Loucy (cell line): ENCODE results near the gene LPP.
A peak's percentile ranks its signal among the peaks of the same experiment; 100 is the strongest.

Experiments used
- H2AFZ ChIP-seq: fragments of 200-600 bp; sonication (generic); 2 replicates; pipeline ENCODE4 v1.6.0; 2016; ENCODE audit warnings: antibody characterized with exemption, mild to moderate bottlenecking, low read length, moderate library complexity
- H3F3A ChIP-seq: fragments of 200-600 bp; 2 replicates; pipeline ENCODE4 v1.6.0; 2016; ENCODE audit warnings: antibody characterized with exemption, low read depth, mild to moderate bottlenecking
- H3K27me3 ChIP-seq: fragments of 200-600 bp; sonication (generic); 2 replicates; pipeline ENCODE4 v1.6.1; 2014; ENCODE audit warnings: low read length, mild to moderate bottlenecking; ENCODE audit not compliant: insufficient read depth, poor library complexity, severe bottlenecking
- H3K36me3 ChIP-seq: fragments of 200-600 bp; sonication (generic); 2 replicates; pipeline ENCODE4 v1.6.1; 2016; ENCODE audit warnings: low read length; ENCODE audit not compliant: insufficient read depth
- H3K4me1 ChIP-seq: fragments of 200-600 bp; sonication (generic); 2 replicates; pipeline ENCODE4 v1.5.1; 2014; ENCODE audit warnings: low read length, mild to moderate bottlenecking; ENCODE audit not compliant: insufficient read depth, poor library complexity, severe bottlenecking
- H3K4me2 ChIP-seq: fragments of 200-600 bp; sonication (generic); 2 replicates; pipeline ENCODE4 v1.6.0; 2014; ENCODE audit warnings: antibody characterized with exemption, low read length, low read depth, mild to moderate bottlenecking; ENCODE audit not compliant: poor library complexity, severe bottlenecking
- H3K4me3 ChIP-seq: fragments of 200-600 bp; sonication (generic); 2 replicates; pipeline ENCODE4 v1.5.1; 2014; ENCODE audit warnings: low read length, mild to moderate bottlenecking, mixed read lengths; ENCODE audit not compliant: poor library complexity, severe bottlenecking
- H3K79me2 ChIP-seq: fragments of 200-600 bp; sonication (generic); 2 replicates; pipeline ENCODE4 v1.6.1; 2014; ENCODE audit warnings: low read length; ENCODE audit not compliant: insufficient read depth
- H3K9ac ChIP-seq: fragments of 200-600 bp; sonication (generic); 2 replicates; pipeline ENCODE4 v1.6.0; 2014; ENCODE audit warnings: mild to moderate bottlenecking, low read depth, low read length, moderate library complexity; ENCODE audit not compliant: poor library complexity, severe bottlenecking
- H3K9me2 ChIP-seq: fragments of 200-600 bp; sonication (generic); replicated peaks from 2 replicates; pipeline ENCODE4 v1.6.1; 2016; ENCODE audit warnings: low read depth, low read length, mixed read lengths
- H3K9me3 ChIP-seq: fragments of 200-600 bp; sonication (generic); 2 replicates; pipeline ENCODE4 v1.6.1; 2014; ENCODE audit warnings: mild to moderate bottlenecking, antibody characterized with exemption, low read length, low read depth; ENCODE audit not compliant: insufficient read depth
- H4K20me1 ChIP-seq: fragments of 200-600 bp; sonication (generic); 2 replicates; pipeline ENCODE4 v1.6.0; 2014; ENCODE audit warnings: antibody characterized with exemption, low read length, mild to moderate bottlenecking; ENCODE audit not compliant: insufficient read depth, poor library complexity, severe bottlenecking
- EZH2phosphoT487 ChIP-seq: fragments of 200-600 bp; IDR thresholded peaks from 2 replicates; pipeline ENCODE4 v1.6.1; 2018; ENCODE audit warnings: antibody characterized with exemption, mild to moderate bottlenecking, moderate library complexity, borderline replicate concordance
- TF ChIP-seq, protein P1 (sequence below): fragments of 200-600 bp; sonication (generic); conservative IDR thresholded peaks from 2 replicates; pipeline ENCODE4 v1.5.1; 2014; ENCODE audit warnings: mild to moderate bottlenecking, antibody characterized with exemption, low read length

LPP gene

DNA sequence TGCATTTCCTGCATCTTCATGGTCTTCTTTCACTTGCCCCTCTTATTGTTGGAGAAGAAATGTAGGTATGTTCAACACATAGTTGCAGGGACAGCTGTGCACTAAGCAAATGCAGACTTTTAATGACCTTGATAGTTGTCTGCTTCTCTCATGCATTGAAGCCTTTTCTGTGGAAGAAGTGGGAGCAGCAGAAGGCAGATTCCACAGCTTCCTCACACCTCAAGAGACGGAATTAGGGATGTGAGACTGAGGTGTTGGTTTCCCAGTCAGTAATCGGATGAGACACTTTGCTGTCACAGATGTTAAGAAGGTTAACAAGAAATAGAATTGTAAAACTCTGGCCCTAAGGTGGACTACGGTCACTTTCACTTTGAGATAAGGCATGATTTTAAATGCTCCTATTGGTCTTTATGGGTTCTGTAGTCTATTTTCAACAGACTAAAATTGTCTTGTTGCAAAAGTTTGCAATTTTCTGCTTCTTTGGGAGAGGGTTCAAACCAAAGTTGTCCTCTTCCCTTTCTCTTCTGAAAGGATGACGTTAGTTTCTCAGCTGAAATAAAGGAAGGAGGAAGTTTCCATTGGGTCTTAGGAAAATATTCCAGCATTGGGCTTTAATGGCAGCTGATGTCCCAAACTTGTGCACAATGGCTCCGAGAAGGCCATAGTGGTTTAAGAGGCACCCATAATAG lies 117.4 kb downstream of the LPP start:
- H3K4me2 ChIP-seq, result peak overlapping the region; percentile 73
- H3K9ac ChIP-seq, result peak overlapping the region; percentile 34
- H2AFZ ChIP-seq, result no peak overlapping the region
- peak overlapping the region; percentile 40 for H3K4me3 ChIP-seq
- H3K4me1 ChIP-seq, result peaks cover 70% of the 10 kb centered on the region
- H4K20me1 ChIP-seq, result no peaks in the 10 kb centered on the region
- H3F3A ChIP-seq, result no peaks in the 10 kb centered on the region
- TF ChIP-seq EZH2phosphoT487, result no peak
- TF ChIP-seq, protein P1, sequence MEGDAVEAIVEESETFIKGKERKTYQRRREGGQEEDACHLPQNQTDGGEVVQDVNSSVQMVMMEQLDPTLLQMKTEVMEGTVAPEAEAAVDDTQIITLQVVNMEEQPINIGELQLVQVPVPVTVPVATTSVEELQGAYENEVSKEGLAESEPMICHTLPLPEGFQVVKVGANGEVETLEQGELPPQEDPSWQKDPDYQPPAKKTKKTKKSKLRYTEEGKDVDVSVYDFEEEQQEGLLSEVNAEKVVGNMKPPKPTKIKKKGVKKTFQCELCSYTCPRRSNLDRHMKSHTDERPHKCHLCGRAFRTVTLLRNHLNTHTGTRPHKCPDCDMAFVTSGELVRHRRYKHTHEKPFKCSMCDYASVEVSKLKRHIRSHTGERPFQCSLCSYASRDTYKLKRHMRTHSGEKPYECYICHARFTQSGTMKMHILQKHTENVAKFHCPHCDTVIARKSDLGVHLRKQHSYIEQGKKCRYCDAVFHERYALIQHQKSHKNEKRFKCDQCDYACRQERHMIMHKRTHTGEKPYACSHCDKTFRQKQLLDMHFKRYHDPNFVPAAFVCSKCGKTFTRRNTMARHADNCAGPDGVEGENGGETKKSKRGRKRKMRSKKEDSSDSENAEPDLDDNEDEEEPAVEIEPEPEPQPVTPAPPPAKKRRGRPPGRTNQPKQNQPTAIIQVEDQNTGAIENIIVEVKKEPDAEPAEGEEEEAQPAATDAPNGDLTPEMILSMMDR, result no peak
- no peaks in the 10 kb centered on the region for H3K36me3 ChIP-seq
- H3K79me2 ChIP-seq, result peaks cover 26% of the 10 kb centered on the region; the same call in 1 of the 2 replicates
- no peaks in the 10 kb centered on the region for H3K9me3 ChIP-seq
- no peaks in the 10 kb centered on the region for H3K9me2 ChIP-seq
- no peaks in the 10 kb centered on the region for H3K27me3 ChIP-seq

DNA sequence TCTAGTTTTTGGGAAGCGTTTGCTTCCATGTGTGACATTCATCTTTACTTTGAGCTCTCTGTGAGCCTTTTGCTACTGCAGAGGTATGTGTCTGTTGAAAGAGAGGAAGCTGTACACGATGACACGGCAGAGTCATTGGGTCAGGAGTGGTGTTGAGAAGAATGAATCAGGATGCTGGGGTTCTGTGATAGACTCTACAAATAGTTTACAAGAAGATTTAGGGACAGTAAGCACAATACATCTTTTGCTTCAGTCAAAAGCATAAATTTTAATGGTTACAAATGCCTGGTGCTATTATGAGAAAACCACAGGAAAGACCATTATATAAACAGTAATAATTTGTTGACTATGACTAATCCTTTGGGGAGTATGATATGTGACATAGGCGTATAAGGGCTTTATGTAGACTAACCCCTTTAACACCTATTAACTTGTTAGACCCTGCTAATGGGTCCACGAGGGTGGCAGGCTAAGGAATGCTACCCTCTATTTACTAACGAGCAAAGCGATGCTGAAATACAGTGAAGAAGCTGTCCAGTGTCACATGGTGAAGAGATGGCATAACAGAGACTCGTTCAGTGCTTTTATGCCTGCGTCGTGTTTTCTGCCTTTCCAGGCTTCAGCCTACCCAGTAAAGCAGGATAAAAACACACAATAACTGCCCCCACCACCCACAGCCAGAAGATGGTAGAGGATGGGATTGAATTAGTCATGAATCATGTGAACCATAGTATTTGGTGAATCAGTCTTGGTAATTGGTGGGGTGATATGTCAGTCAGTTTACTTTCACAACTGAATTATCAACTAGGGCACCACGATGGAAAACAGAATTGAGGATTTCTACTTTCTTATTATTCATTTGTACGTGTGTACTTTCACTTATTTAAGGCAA lies 118.8 kb downstream of the LPP start:
- Histone ChIP-seq H3F3A (no peaks in the 10 kb centered on the region), H3K27me3 (no peaks in the 10 kb centered on the region), H3K36me3 (no peaks in the 10 kb centered on the region), H3K9me3 (no peaks in the 10 kb centered on the region), H3K9me2 (no peaks in the 10 kb centered on the region), H3K79me2 (peaks cover 26% of the 10 kb centered on the region; the same call in 1 of the 2 replicates), H2AFZ (no peak overlapping the region), H4K20me1 (no peaks in the 10 kb centered on the region), H3K4me1 (peaks cover 66% of the 10 kb centered on the region), H3K4me2 (peak overlapping the region; percentile 73), H3K9ac (peak overlapping the region; percentile 34), H3K4me3 (peak overlapping the region; percentile 40)
- TF ChIP-seq, protein P1, result no peak
- no peak for TF ChIP-seq EZH2phosphoT487

DNA sequence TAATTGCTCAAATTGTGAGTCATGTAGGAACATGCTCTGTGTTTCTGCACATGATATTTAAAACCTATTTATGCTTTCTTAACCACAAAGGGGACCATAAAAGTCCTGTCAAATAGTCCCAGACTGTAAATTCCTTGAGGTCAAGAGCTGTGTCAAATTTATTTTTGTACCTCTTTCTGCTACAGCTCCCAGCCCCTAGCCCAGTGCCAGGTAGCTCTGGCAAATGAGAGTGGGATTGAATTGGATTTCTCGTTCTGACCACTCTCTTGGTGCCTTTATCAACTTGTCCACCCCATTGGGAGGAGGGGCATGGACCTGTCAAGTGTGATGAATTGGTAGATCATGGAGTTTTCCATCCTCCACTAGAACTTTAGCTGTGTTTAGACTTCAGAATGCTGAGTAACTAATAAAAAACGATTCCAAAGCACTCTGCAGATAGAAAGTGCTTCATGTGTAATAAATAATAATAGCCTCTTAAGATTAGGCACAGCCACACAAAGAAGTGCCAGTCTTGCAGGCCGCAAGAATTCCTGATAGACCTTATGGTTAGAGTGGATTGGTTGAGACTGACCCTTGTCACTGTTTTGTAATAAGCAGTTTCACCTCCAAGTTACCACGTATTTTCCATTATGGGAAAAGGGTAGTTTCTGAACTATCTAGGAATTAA lies 120.4 kb downstream of the LPP start:
- Histone ChIP-seq H3K9ac (no peak overlapping the region), H3K27me3 (no peaks in the 10 kb centered on the region), H3F3A (no peaks in the 10 kb centered on the region), H3K4me2 (peak overlapping the region; percentile 10), H3K9me3 (no peaks in the 10 kb centered on the region), H3K9me2 (no peaks in the 10 kb centered on the region), H3K4me1 (peaks cover 51% of the 10 kb centered on the region), H2AFZ (no peak overlapping the region), H3K4me3 (no peak overlapping the region), H4K20me1 (no peaks in the 10 kb centered on the region), H3K79me2 (peaks cover 15% of the 10 kb centered on the region; the same call in 1 of the 2 replicates), H3K36me3 (no peaks in the 10 kb centered on the region)
- no peak for TF ChIP-seq EZH2phosphoT487
- TF ChIP-seq, protein P1, result no peak
